Measurements from ENCODE around the gene SRXN1.
"Not testable (repeated sequence)": the region's sequence is repeated elsewhere in the genome, so short reads cannot be mapped to it uniquely, and the experiment has no call there.

SRXN1 gene

DNA sequence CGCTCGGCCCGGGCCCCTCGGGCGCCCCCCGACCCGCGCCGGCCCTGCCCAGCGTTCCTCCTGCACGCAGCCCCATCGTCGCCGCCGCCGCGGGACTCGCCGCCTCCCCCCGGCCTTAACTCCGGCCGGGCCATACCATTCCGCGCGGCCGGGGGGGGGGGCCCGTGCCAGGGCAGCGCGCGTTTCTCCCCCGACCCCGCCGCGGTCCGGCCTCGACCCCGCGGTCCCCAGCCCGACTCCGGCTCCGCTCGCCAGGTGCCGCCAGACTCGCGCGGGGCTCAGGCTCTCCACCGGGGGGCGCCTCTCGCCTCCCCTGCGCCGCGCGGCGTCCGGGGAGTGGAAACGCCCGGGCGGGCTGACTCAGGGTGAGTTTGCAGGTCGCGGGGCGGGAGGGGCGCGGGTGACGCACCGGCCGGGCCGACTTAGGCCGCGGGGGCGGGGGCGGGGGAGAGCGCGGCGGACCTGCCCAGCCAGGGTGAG, at the start of gene SRXN1:
Gene SRXN1 (minus strand): TSS at position 91 of the 480 bp plus-strand sequence. CDS start 15 bp downstream, at position 76.
- DNase-seq, result peak; percentile 56

DNA sequence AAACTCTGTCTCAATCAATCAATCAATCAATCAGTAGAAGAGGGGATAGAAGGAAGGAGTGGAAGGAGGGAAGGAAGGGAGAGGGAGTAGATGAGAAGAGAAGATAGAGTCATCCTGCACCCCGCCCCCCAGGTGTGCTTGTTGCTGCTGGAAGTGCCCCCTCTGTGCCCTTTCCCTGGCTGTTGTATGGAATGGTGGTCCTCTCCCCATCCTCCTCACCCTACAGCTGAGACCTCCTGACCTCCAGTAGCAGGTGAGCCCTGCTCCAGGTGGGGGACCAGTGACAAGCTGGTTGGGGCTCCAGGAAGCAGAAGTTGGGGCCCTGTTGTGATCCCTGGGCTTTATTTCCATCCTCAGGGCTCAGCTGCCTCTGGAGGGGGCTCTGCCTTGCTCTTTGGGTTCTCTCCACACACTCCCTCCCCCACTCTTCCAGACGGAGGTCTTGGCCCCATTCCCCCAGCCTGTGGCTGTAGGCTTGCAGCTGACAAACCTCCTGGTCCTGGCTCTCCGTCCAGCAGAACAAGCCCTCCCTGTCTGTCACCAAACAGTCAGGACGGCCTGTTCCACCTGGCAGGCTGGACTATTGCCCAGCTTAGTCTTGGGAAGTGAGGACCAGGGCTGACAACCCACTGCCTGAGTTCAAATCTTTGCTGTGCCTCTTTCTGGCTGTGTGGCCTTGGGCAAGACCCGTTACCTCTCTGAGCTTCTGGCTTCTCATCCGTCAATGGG, 48.6 kb upstream of the SRXN1 start:
- DNase-seq, result no peak

DNA sequence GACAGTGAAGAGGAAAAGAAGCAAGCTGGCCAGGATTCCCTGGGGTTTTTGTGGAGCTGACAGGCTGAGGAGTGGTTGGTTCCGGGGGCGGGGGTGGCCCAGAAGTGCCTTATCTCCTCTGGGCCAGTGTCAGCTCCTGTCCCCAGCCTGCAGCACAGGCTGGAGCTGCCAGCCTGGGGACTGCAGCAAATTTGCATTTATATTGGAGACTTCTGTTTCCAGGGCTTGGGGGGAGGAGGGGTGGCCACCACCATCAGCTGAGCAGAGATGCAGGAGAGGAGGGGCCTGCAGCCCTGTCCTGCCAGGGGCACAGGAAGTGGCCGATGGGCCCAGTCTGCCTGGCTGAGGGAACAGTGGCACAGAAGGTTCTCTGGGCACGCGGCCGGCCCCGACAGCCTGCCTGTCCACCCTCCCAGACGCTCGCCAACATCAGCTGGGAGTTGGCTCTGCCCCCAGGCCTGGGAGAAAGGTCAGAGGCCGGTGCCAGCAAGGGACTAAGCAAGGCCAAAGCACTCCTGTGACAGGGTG, 46.9 kb upstream of the SRXN1 start:
- DNase-seq, result no peak

DNA sequence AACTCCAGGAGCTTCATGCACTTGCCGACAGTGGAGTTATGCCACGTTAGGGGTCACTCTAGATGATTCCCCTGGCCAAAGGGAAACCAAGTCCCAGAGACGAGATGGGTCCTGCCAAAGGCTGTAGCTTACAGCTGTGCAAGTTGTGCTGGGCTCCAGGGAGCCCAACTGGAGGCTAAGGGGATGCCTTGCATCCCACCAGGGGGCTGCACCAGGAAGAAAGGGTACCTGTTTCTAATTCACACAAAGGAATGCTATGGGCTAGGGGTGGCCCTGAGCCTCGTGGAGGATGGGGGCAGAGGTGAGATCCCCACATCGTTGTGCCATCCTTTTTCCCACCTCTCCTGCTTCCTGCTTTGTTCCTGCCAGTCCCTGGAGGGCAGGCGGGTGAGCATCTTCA, 46.3 kb upstream of the SRXN1 start:
- no peak for DNase-seq

DNA sequence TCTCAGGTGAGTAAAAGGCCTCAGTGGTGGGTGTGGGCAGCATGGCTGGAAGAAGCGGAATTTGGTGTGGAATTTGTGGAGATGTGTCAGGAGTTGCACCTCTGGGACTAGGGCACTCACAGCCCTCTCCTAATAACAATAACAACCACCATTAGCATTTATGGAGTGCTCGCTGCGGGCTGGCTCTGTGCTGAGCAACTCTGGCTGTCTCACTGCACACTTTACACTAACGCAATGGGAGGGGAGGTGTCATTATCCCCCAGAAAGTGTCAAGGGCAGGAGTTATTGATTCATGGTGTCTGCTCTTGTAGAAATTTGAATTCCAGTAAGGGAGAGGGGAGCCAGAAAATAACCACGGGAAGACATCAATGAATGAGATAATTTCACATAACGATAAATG, 45.3 kb upstream of the SRXN1 start:
- DNase-seq, result no peak

DNA sequence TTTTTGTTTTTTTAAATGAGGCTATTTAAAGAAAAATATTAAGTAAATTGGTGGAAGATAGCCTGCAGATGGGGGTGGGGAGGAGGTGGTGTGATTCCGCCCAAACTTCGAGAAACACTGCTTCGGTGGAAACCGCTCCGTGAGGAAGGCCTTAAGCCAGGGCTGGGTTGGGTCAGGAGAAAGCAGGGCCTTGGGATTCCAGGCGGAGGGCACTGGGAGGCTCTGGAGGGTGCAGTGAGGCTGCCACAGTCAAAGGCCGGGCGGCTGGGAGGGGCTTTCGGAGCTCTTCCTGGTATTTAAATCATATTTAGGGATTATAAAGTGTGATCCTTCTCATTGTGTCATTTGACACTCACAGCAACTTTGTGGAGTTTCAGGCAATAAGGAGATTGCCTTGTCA, 44.8 kb upstream of the SRXN1 start:
- DNase-seq, result no peak

DNA sequence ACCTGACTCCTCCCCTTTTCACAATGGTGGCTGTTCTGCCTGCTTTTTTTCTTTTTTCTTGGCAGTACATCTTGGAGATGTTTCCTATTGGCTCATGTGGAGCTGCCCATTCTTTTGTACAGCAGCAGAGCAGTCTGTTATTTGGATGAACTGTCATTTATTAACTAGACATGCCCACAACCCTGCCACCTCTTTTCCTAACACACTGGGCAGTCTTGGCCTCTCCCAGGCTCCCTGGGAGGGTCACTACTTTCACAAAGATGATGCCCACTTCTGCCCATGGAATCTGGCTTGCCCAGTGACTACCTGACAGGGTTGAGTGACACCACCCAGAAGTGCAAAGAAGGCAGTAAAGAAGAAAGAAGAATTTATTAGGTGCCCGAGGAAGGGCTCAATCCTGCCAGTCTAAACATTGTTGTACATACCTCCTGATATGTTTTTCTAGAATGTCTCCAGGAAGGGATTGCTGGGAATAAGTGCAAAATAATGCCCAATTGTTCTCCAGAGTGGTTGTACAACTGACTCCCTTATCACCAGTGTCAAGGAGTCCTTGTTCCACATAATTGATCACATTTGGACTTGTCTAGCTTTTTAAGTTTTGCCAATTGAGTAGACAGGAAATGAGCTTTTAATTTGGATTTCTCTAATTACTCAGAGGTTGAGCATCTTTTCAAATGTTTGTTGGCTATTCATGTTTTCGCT, 42.3 kb upstream of the SRXN1 start:
- DNase-seq, result no peak

DNA sequence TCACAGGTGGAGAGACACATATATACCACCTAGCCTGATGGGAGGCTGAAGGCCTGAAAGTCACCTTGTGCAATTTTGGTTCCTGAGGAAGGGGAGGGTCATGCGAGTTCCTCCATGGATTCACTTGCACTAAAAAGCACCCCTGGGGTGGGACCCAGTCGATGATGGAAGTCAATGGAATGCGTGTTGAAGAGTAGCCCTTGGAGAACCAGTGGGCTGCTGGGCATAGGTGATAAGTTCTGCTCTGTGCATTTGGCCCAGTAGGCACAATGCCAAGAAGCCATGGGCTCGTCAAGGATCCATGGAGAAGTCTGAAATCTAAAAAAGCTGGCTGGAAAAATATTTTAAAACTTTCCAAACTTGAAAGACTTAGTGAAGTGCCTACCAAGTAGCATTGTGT, 41.5 kb upstream of the SRXN1 start:
- DNase-seq, result no peak

DNA sequence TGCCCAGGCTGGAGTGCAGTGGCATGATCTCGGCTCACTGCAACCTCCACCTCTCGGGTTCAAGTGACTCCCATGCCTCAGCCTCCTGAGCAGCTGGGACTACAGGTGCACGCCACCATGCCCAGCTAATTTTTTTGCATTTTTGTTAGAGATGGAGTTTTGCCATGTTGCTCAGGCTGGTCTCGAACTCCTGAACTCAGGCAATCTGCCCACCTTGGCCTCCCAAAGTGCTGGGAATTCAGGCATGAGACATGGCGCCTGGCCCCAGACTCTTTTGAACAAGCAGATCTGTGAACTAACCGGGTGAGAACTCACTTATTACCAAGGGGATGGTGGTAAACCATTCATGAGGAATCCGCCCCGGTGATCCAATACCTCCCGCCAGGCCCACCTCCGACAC, 40.8 kb upstream of the SRXN1 start:
- not testable (repeated sequence) for DNase-seq

DNA sequence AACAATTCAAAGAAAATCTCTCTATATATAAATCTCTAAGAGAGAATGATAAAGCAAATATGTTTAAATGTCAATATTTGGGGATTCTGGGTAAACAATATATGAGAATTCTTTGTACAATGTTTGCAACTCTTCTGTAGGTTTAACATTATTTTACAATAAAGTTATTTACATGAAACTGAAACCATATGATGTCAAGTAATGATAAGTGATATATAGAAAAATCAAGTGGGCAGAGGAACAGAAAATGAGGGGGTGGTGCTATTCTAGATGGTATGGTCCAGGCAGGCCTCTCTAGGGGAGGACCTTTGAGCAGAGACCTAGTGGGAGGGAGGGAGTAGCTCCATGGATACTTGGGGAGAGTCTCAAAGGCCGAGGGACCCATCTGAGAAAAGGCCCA, 39.0 kb upstream of the SRXN1 start:
- no peak for DNase-seq

DNA sequence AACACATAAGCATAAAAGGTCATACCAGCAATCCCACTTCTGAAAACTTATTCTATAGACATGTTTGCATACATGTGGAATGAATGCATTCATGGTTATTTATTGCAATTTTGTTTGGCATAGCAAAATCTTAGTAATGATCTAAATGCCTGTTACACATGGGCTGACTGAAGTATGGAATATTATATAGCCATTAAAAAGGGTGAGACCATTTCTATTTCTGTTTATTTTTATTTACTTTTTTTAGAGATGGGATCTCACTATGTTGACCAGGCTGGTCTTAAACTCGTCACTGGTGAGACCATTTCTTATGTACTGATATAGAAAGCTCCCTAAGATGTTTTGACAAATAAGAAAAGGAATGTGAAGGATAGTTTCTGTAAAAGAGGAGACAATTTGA, 36.9 kb upstream of the SRXN1 start:
- no peak for DNase-seq

DNA sequence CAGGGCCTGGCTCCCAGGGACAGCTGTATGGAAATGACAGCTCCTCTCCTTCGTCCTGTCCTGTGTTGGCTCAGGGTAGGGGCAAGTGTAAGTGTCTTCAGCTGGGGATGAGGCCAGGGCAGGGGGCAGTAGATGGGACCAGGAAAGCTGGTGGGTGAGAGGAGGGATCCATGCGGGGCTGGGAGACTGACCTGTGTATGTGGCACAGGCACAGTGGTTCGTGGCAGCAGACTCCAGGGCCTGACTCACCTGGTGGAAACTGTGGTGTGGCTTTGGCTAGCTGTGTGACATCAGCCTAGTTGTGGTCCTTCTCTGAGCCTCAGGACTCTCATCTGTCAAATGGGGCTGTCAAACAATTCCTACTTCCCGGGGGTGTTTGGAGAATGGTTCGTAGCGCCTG, 36.3 kb upstream of the SRXN1 start:
- no peak for DNase-seq

DNA sequence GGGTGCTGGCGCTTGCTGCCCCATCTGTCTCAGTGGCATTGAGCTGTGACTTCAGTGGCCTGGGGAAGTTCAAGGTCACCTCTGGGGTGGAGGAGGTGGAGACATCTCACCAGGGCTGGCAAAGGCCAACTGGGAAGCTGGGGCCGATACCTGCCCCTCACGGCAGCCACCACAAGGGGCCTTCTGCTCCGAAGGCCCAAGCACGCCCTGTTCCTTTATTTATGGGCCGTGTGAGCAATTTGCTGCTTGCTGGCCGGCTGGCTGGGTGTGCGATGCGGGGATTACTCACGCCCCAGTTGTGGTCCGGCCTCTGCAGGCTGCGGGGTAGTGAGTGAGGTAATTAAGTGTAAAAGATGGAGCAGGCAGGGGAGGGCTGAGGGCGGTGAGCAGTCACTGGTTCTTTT, 35.8 kb upstream of the SRXN1 start:
- DNase-seq, result no peak

DNA sequence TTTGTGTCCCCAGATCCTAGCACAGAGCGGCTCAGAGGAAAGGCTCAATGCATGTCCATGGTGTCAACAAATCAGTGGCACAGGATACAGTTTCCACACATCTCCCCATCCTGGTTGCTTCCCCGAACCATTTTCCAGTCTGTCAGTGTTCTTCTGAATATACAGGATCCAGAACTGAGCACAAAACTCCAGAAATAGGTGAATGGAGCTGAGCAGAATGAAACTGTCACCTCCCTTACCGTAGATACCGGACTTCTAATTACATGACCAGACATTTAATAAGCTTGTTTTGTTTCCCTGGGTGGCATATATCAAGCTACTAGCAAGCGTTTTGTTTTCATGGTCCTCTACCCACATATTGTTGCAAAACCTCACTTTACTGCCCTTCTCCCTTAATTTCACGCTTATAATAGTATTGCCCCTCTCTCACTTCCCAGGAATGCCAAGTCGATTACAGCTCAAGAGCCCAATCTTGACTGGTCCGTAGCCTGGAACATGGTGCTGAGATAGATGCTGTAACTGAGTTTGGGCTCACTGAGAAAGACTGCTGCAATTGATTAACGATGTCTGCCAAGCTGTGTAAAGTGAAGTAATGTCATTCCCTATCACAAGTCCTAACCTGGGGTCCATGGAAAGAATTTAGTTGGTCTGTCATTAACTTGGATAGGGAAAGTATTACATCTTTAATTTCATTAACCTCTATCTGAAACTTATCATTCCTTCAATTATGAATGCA, 34.6 kb upstream of the SRXN1 start:
- no peak for DNase-seq

DNA sequence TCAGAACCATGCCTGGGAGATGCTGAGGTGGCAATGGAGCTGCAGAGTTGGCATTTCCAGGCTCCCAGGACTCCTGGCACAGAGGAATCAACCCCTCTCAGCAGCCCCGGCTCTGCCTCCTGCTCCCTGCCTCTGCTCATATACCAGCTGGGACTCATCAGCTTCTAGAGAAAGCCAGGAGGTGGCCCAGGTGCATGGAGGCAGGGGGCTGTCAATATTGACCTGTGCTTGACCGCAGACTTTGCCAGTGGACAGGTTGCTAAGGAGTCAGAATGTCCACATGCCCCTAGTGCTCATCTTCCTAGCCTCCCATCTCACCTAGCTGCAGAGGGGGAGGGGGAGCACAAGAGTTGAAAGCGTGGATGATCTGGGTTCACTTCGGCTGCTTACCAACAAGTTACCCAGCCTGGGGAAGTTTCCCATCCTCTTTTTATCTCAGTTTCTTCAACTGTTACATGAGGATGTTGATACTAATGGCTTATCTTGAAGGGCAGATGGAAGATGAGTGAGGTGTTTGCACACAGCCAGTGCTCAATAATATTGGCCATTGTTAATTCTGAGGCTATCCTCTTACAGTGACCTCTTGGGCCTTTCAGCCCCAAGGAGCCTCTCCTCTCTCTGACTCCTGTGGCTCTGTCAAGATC, 31.8 kb upstream of the SRXN1 start:
- DNase-seq, result no peak

DNA sequence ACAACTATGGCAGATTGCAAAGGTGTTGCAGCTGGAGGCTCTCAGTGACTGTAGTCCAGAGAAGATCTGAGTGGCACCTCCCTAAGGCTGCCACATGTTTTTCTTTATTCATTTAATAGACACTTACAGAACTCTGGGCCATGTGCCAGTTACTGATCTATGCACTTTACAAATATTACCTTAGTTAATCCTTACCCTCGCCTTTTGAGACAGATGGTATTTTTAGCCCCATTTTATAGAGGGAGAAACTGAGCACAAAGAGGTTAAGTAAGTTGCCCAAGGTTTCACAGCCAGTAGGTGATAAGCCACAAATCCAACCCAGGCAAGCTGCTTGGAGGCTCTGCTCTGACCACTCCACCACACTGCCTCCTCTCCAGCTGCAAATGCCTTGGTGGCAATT, 29.1 kb upstream of the SRXN1 start:
- DNase-seq, result no peak

DNA sequence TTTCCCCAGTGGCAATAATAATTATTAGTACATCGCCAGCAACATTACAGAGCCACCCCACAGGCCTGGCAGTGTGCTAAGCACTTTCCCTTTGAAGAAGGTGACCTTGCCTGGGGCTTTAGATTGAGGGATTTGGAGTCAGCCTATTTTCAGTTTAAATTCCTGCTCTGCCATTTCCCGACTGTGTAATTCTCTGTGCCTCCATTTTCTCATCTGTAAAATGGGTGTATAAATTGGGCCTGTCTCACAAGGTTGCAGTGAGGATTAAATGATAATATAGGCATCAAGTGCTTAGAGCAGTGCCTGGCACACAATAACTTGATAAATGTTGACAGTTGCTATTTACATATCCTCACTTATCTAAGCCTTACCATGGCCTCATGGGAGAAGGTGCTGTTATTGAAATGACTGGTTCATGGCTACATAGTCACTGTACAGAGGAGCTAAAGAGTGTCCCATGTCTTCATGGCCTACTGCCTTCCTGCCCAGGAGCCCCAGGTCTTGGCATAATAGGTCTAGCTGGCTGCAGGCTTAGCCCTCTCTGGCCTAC, 27.7 kb upstream of the SRXN1 start:
- DNase-seq, result no peak

DNA sequence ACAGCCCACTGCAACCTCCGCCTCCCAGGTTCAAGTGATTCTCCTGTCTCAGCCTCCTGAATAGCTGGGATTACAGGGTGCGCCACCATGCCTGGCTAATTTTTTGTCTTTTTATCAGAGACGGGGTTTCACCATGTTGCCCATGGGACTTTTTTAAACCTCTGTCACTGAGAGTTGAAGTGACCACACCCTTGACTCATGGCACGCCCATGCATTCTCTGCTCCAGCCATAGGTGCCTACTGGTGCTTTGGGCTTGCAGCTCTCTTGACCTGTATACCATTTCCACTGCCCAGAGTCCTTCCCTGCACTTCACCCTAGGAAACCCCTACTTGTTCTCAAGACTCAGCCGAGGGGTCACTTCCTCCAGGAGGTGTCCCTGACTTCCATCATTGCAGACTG, 25.0 kb upstream of the SRXN1 start:
- no peak for DNase-seq

DNA sequence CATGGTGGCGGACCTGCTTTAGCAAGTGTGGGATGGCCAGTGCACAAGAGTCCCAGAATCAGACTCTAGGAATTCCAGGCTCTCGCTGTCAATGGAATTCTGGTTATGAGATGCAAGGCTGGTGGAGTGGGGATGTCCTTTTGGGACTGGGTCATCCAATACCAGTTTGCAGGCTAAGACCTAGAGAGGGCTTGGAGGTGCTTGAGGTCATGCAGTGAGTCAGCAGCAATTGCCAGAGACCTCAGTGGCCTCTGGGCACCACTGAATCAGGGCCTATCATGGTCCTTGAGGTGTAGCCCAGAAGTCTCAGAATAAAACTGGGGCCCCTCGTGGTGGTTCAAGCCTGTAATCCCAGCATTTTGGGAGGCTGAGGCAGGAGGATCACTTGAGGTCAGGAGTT, 24.0 kb upstream of the SRXN1 start:
- DNase-seq, result no peak

DNA sequence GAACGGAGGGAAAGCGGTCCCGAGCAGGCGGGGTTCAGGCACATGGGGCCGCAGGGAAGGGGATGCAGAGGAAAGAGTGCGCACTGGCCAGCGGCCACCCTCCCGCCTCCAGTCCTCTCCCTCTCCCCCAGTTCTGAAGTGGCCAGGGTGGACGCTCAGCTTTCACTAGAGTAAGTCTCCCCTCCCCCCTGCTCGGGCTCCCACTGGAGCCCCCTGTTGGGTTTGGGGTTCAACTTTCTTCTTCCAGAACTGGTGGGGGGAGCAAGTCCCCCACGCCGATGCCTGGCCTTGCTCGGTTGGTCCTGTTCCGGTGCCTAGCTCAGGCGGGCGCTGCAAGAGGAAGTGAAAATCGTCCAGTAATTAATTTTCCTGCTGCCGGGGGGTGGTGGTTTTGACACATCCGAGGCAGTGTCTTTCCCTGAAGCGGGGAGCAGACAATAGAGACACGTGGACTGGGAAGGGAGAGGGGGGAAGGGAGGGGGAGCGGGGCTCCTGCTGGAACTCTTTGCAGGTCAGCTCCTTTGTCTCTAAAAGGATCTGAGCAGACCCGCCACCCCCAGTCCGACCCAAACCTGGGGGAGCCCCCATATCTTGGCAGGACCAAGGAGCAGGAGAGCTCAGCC, 23.4 kb upstream of the SRXN1 start:
- no peak for DNase-seq

DNA sequence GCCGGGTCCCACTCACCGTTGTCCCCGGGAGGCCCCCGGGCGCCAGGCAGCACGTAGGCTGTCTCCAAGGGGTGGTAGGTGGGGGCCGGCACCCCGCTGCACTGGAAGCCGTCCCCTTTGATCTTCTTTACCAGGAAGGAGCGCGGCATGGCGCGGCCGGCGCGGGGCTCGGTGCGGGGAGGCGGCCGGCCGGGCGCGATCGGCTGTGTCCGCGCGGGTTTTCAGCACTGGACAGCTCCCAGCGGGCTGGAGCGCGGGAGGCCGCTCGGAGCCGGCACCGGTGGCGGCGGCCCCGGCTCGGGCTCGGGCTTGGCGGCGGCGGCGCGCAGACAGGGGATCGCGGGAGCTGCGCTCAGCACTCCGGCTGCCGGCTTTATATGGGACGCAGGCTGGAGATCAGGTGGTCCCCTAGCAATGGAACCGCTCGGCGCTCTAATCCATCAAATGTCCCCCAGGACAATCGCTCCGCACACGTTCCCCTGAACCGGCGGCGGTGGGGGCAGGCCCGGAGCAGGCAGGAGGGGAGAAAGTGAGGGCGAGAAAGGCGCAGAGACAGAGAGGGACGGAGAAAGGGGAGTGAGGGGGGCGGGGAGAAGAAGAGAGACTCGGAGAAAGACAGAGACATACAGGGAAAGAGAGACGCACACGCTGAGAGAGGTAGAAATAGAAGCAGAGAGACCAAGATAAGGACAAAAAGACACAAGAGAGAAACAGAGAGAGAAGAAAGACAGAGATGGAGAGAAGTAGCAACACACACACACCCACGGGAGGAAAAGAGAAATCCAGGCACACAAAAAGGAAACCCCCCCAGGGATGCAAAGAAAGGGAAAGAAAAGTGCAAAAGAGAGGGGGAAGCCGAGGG, 22.7 kb upstream of the SRXN1 start, which contains the start of gene SCRT2:
Gene SCRT2 (minus strand): TSS at position 350 of the 862 bp plus-strand sequence. CDS start 201 bp downstream, at position 149.
- peak; percentile 22 for DNase-seq

All from NCI-H1048 (cell line).